ENCODE measurements around the gene FUZ. TPM values are rescaled to one million over a fixed set of nuclear protein-coding genes. Genes with fewer than 3 reads are reported as not detected.

FUZ gene
- total and polyA plus RNA-seq, 9 donors = 13.4 to 48.6 (median 27.5) TPM

- no peak for TF ChIP-seq POLR2A (IDR thresholded peaks at IDR 0.05)
- TF ChIP-seq CTCF (IDR thresholded peaks at IDR 0.05) = no peak
- no peak for TF ChIP-seq EP300 (IDR thresholded peaks at IDR 0.05)
- no peaks in the 10 kb centered on the region for H3K36me3 ChIP-seq
- WGBS, 3 donors = 82 to 84% (median 83%) methylated on average over 11 of the region's 11 CpGs
- intact Hi-C loops (cut with DNase I) = no loop called here
- no peak for DNase-seq
- no peak overlapping the region for H3K4me3 ChIP-seq
- no peak overlapping the region for H3K27ac ChIP-seq
- H3K9me3 ChIP-seq = no peaks in the 10 kb centered on the region
- H3K4me1 ChIP-seq (ENCODE audit: insufficient read depth) = no peaks in the 10 kb centered on the region
- no peaks in the 10 kb centered on the region for H3K27me3 ChIP-seq
Observed at GRCh38 chr19:49839713-49840112, 26.6 kb upstream of the FUZ start.

- WGBS, 3 donors = 93 to 95% (median 93%) methylated on average over 18 of the region's 18 CpGs
- intact Hi-C loops (cut with DNase I) = no loop called here
- Histone ChIP-seq H3K36me3 (no peaks in the 10 kb centered on the region), H3K27me3 (no peaks in the 10 kb centered on the region), H3K4me1 (ENCODE audit: insufficient read depth) (no peaks in the 10 kb centered on the region), H3K27ac (no peak overlapping the region), H3K9me3 (no peaks in the 10 kb centered on the region), H3K4me3 (no peak overlapping the region)
- TF ChIP-seq CTCF (IDR thresholded peaks at IDR 0.05) (no peak), EP300 (IDR thresholded peaks at IDR 0.05) (no peak), POLR2A (IDR thresholded peaks at IDR 0.05) (no peak)
- no peak for DNase-seq
Observed at GRCh38 chr19:49838885-49839588, 25.9 kb upstream of the FUZ start.

- WGBS, 3 donors = 92 to 97% (median 94%) methylated on average over 9 of the region's 9 CpGs
- H3K9me3 ChIP-seq = no peaks in the 10 kb centered on the region
- no peak for TF ChIP-seq EP300 (IDR thresholded peaks at IDR 0.05)
- TF ChIP-seq POLR2A (IDR thresholded peaks at IDR 0.05) = no peak
- no peak for TF ChIP-seq CTCF (IDR thresholded peaks at IDR 0.05)
- no peaks in the 10 kb centered on the region for H3K27me3 ChIP-seq
- H3K4me3 ChIP-seq = no peak overlapping the region
- DNase-seq = no peak
- no peaks in the 10 kb centered on the region for H3K36me3 ChIP-seq
- intact Hi-C loops (cut with DNase I) = no loop called here
- no peaks in the 10 kb centered on the region for H3K4me1 ChIP-seq (ENCODE audit: insufficient read depth)
- no peak overlapping the region for H3K27ac ChIP-seq
Observed at GRCh38 chr19:49837425-49837824, 24.3 kb upstream of the FUZ start.

- intact Hi-C loops (cut with DNase I) = no loop called here
- Histone ChIP-seq H3K9me3 (no peaks in the 10 kb centered on the region), H3K4me1 (ENCODE audit: insufficient read depth) (no peaks in the 10 kb centered on the region), H3K4me3 (no peak overlapping the region), H3K36me3 (no peaks in the 10 kb centered on the region), H3K27ac (no peak overlapping the region), H3K27me3 (no peaks in the 10 kb centered on the region)
- TF ChIP-seq POLR2A (IDR thresholded peaks at IDR 0.05) (no peak), EP300 (IDR thresholded peaks at IDR 0.05) (no peak), CTCF (IDR thresholded peaks at IDR 0.05) (no peak)
- no peak for DNase-seq
- WGBS, 3 donors = 81 to 90% (median 85%) methylated on average over 5 of the region's 5 CpGs
Observed at GRCh38 chr19:49837009-49837310, 23.9 kb upstream of the FUZ start.

All from ovary (tissue), 9 donors.